ENCODE measurements around the gene F12. TPM values are rescaled to one million over a fixed set of nuclear protein-coding genes. Genes with fewer than 3 reads are reported as not detected.

Gene F12
- total RNA-seq = 4.0 and 4.7 TPM in 2 replicates
- long read RNA-seq, transcript F12-201 (14 exons, 2,049 nt) = major isoform, 5 of 8 reads
- long read RNA-seq, partial matches to known transcripts = 0 of 8 reads
- long read RNA-seq, other reads (novel, unspliced or antisense) = 3 of 8 reads

DNA sequence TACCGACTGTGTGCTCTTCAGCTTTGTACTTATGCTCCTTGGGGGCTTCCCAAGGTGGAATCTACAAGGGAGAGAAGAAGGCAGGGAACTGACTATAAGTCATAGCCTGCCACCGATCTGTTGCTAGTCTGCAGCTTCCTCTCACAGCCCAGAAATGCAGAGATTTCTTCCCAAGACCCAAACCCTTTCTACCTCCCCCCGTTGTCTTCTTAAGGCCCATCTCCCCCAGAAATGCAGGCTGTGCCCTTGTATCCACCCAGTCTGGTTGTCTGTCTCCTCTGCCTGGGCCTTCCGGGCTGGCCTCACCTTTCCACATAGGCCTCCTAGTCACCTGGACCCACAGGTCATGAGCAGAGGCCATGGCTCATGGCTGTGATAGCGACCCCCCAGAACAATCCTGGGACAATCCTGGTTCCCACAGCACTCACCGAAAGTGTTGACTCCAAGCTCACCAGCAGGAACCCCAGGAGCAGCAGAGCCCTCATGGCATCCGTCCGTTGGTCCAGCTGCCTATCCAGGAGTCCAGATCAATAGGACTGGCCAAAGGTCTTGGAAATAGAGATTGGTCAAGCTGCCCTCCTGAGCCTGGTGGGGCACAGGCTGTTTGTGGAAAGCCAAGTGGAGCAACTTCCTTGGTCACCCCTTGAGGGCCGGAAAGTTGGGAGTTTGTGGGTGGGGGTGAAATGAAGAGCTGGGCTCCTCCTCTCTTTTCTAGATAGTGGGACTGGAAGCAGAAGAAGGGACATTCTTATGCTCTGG is at the start of gene F12:
F12 (minus strand) TSS at position 522 of the 759 bp plus-strand sequence; CDS start at position 485, 37 bp downstream.
- Mint-ChIP-seq H3K27ac (no peak within 1 kb of the TSS), H3K36me3 (ENCODE audit: insufficient read depth) (no peaks in the 10 kb centered on the region), H3K27me3 (peaks cover 62% of the 10 kb centered on the region), H3K9me3 (ENCODE audit: low read depth) (no peaks in the 10 kb centered on the region), H3K4me3 (ENCODE audit: low read depth) (no peak within 1 kb of the TSS), H3K4me1 (ENCODE audit: low read depth) (peaks cover 1% of the 10 kb centered on the region)
- no peak for DNase-seq (ENCODE audit: low spot score, unreplicated experiment)
- TF ChIP-seq, protein P1, sequence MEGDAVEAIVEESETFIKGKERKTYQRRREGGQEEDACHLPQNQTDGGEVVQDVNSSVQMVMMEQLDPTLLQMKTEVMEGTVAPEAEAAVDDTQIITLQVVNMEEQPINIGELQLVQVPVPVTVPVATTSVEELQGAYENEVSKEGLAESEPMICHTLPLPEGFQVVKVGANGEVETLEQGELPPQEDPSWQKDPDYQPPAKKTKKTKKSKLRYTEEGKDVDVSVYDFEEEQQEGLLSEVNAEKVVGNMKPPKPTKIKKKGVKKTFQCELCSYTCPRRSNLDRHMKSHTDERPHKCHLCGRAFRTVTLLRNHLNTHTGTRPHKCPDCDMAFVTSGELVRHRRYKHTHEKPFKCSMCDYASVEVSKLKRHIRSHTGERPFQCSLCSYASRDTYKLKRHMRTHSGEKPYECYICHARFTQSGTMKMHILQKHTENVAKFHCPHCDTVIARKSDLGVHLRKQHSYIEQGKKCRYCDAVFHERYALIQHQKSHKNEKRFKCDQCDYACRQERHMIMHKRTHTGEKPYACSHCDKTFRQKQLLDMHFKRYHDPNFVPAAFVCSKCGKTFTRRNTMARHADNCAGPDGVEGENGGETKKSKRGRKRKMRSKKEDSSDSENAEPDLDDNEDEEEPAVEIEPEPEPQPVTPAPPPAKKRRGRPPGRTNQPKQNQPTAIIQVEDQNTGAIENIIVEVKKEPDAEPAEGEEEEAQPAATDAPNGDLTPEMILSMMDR (IDR thresholded peaks at IDR 0.05; ENCODE audit: unreplicated experiment) = no peak

DNA sequence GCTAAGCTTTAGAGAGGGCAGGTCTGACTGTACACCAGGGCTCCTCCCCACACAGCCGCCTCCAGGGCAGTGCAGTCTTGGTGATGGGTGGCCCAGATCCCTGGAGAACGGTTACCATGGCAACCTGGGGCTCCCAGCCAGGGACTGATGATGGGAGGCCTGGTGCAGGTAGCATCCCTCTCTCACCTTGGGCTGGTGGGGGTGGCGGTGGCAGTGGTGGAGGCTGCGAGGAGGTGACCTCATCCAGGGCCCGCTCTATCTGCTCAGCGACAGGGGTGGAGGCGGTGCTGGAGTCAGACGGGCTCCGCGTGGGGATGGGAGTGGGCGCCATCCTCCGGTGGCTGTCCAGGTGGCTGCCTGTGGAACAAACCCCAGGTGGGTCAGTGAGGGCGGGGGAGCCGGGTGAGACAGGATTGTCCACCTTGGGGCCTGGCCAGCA is 49.6 kb upstream of the F12 start:
- Mint-ChIP-seq H3K27ac (no peak overlapping the region), H3K36me3 (ENCODE audit: insufficient read depth) (peaks cover 21% of the 10 kb centered on the region), H3K4me3 (ENCODE audit: low read depth) (no peak overlapping the region), H3K27me3 (no peaks in the 10 kb centered on the region), H3K9me3 (ENCODE audit: low read depth) (no peaks in the 10 kb centered on the region), H3K4me1 (ENCODE audit: low read depth) (peaks cover 6% of the 10 kb centered on the region)
- TF ChIP-seq, protein P1 (IDR thresholded peaks at IDR 0.05; ENCODE audit: unreplicated experiment) = no peak
- no peak for DNase-seq (ENCODE audit: low spot score, unreplicated experiment)

DNA sequence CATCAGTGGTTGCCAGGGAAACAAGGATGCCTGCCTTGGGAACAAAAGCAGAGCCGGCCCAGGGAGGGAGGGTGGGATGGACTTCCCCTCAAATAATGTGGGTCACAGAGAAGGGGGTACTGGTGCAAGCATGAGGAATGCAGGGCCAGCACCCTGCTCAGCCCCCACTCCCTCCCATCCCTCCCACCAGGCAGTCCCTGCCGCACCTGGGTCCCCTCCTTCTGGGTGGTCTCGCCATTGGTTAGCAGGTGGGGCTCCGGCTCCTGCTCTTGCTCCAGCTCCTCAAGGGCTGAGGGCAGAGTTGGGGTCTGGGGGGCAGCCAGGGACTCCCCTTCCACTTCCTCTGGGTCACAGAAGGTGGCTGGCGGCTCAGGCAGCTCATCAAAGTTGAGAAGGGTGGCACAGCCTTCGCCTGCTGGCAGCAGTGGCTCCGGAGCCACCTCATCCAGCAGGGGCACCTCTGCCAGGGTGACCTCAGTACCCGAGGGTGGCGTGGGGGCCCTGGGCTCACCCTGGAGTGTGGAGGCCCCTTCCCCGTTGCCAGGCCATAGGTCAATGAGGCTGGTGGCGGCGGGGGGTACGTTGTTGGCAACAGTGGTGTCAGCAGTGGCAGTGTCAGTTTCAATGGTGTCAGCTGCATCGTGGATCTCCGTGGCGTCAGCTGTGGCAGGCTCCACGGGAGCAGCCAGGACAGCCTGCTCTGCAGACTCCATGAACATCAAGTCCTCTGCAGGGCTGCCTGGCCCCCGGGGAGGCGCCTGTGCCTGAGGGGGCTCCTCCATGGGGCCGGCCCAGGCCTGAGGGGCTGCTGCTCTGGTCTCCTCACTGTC is 48.7 kb upstream of the F12 start:
- no peaks in the 10 kb centered on the region for H3K9me3 Mint-ChIP-seq (ENCODE audit: low read depth)
- H3K27me3 Mint-ChIP-seq = no peaks in the 10 kb centered on the region
- H3K4me3 Mint-ChIP-seq (ENCODE audit: low read depth) = no peak overlapping the region
- peak overlapping the region; percentile 97 for H3K27ac Mint-ChIP-seq
- H3K4me1 Mint-ChIP-seq (ENCODE audit: low read depth) = peaks cover 10% of the 10 kb centered on the region
- DNase-seq (ENCODE audit: low spot score, unreplicated experiment) = no peak
- TF ChIP-seq, protein P1 (IDR thresholded peaks at IDR 0.05; ENCODE audit: unreplicated experiment) = no peak
- H3K36me3 Mint-ChIP-seq (ENCODE audit: insufficient read depth) = peaks cover 15% of the 10 kb centered on the region

DNA sequence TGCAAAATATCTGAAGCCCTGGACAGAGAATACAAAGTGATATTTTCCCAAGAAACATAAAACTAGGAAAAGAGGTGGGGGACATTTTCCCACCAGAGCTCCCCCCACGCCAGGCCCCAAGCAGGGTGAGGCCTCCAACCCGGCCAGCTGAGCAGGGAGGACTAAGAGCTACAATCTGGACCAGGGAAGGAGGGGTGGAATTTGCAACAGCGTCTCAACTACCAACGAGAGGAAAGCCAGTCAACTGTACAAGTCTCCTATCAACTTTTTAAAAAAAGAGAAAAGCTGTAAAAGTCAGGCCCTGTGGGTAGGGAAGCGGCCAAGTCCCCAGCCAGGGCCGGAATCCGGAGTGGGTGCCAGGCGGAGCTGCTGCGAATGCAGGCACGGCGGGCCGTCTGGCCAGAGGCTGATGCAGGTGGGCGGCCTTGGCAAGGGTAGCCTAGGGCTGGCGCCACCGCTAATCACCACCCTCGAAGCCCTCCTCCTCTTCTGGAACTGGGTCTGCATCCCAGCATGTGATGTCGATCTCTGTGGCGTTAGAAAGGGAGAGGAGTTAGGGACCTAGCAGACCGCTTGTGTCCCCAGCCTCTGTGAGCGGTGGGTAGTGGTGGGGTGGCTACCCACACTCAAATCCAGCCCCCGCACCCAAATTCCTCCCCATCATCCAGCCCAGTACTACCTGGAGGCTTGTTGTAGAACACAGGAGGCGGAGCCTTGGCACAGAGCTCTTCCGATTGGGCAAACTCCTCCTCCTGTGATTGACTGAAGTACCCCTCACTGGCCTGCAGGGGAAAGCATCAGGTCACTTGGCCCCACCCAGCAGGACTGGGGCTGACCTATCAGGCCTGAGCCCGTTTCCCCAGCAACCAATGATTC is 47.9 kb upstream of the F12 start:
- H3K4me3 Mint-ChIP-seq (ENCODE audit: low read depth) = peak overlapping the region; percentile 46
- no peaks in the 10 kb centered on the region for H3K9me3 Mint-ChIP-seq (ENCODE audit: low read depth)
- TF ChIP-seq, protein P1 (IDR thresholded peaks at IDR 0.05; ENCODE audit: unreplicated experiment) = peak; percentile 63
- peaks cover 10% of the 10 kb centered on the region for H3K4me1 Mint-ChIP-seq (ENCODE audit: low read depth)
- DNase-seq (ENCODE audit: low spot score, unreplicated experiment) = peak; percentile 72
- H3K27me3 Mint-ChIP-seq = no peaks in the 10 kb centered on the region
- peaks cover 12% of the 10 kb centered on the region for H3K36me3 Mint-ChIP-seq (ENCODE audit: insufficient read depth)
- H3K27ac Mint-ChIP-seq = peak overlapping the region; percentile 97
